Sigmoid colon (tissue), 4 donors: ENCODE results near the gene DGKA.

Source experiments
- CTCF ChIP-seq, 4 experiments: fragments of 450-650 bp in 3 of 4; fragments of 200-600 bp in 1 of 4; IDR thresholded peaks; one replicate each; pipeline ENCODE4 v1.5.1; 2016 to 2019; ENCODE audit warnings: antibody characterized with exemption in 4 of 4, mild to moderate bottlenecking in 3 of 4, moderate library complexity in 2 of 4
- POLR2A ChIP-seq, 2 donors: fragments of 450-650 bp; IDR thresholded peaks; one replicate each; pipeline ENCODE4 v1.6.1; 2016; ENCODE audit warnings: antibody characterized with exemption in 2 of 2, mild to moderate bottlenecking in 2 of 2, moderate library complexity in 2 of 2
- POLR2AphosphoS5 ChIP-seq, 4 donors: sonication (generic); formaldehyde crosslinking; IDR thresholded peaks; one replicate each; pipeline ENCODE4 v1.6.1; 2017; ENCODE audit warnings: antibody characterized with exemption in 4 of 4

- TF ChIP-seq CTCF (IDR thresholded peaks at IDR 0.05) = no peak
- TF ChIP-seq POLR2A (IDR thresholded peaks at IDR 0.05) = no peak
- TF ChIP-seq POLR2AphosphoS5 (IDR thresholded peaks at IDR 0.05) = no peak
Measured at GRCh38 chr12:55937981-55938380, 7.0 kb downstream of the DGKA start.
